AG10803 (cell line): ENCODE measurements around the gene FILIP1L.

ENCODE experiments used
- DNase-seq: peaks from one replicate; pipeline ENCODE4 v3.0.0; 2010; ENCODE audit warnings: low read depth
- H3K4me3 ChIP-seq: 2 replicates; pipeline ENCODE4 v1.5.1; 2011; ENCODE audit warnings: mild to moderate bottlenecking, low read length, control low read depth
- TF ChIP-seq, protein P1 (sequence below): conservative IDR thresholded peaks from 2 replicates; pipeline ENCODE4 v1.5.1; 2011; ENCODE audit warnings: mild to moderate bottlenecking, low read length, control low read depth, inconsistent platforms

The FILIP1L gene

DNA sequence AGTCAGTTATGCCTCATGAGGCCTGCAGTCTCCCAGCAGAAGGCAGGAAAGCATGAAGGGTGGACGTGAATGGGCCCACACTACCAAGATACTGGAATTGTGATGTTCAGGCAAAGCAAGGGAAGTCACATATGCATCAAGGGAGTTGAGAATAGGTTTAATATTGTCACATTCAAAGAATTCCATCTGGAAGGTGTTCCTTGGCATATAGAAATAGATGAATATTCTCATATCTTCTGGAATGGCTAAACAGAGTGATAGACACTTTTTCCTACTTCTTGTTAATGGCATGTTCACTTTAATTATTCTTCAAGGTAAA is 193.0 kb downstream of the FILIP1L start:
- TF ChIP-seq, protein P1, sequence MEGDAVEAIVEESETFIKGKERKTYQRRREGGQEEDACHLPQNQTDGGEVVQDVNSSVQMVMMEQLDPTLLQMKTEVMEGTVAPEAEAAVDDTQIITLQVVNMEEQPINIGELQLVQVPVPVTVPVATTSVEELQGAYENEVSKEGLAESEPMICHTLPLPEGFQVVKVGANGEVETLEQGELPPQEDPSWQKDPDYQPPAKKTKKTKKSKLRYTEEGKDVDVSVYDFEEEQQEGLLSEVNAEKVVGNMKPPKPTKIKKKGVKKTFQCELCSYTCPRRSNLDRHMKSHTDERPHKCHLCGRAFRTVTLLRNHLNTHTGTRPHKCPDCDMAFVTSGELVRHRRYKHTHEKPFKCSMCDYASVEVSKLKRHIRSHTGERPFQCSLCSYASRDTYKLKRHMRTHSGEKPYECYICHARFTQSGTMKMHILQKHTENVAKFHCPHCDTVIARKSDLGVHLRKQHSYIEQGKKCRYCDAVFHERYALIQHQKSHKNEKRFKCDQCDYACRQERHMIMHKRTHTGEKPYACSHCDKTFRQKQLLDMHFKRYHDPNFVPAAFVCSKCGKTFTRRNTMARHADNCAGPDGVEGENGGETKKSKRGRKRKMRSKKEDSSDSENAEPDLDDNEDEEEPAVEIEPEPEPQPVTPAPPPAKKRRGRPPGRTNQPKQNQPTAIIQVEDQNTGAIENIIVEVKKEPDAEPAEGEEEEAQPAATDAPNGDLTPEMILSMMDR: no peak
- no peak for DNase-seq

DNA sequence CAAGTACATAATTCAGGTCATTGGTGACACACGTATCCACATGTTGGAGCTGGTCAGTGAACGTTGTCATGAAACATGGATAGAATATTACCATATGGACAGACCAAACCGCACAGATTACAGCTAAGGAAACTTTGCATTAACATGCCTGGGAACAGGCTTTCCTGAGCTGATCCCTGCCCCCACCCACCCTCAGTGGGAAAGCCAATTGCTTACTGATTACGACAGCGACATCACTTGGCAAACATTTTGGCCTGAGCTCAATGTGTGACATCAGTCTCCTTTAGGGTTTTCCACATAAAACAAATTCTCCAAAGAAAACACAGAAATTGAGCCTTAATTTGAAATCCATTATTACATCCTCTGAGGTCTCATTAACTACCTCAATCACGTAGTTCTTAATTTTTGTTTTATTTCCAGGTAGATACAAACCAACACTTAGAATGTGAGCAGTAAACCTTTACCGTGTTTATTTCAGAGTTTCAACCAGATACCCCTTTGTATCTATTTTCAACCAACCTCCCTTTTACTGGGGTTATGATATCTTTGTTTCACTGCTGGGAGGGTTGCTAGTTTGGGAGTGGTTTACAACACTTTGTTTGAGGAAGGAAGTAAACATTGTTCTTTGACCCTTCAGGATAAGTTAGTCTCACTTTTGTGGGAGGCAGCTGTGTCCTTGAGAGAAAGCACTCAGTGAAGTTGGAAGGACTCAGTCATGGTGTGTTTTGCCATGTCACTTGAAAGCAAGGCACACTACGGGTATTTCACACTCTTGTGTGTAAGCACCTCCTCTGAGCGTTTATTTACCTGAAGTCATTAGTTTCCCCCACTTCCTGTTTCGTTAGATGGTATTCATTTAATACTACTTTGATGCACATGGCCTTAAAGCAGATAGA is 193.6 kb downstream of the FILIP1L start:
- peak; percentile 72 for DNase-seq
- no peak overlapping the region for H3K4me3 ChIP-seq
- TF ChIP-seq, protein P1: no peak

More for the DNA sequence above, 193.0 kb downstream of the FILIP1L start:
- no peak overlapping the region for H3K4me3 ChIP-seq

DNA sequence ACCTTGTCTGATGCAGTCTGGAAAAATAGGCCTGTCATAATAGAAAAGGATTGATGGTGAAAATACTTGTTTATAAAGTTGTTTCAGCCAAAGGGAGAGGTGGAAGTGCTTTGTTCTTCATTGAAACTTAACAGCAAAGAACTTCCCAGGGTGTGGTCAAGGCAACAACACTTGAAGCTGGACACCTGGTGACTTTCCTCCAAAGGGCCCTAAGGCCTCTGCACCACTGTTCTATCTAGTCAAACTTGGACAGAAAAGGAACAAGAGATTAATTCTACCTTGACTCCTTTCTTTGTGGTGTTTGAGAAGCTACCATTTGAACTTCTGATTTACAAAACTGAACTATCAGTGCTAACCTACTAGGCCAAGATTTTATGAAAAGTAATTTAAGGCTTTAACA is 194.6 kb downstream of the FILIP1L start:
- H3K4me3 ChIP-seq: no peak overlapping the region
- DNase-seq: no peak
- TF ChIP-seq, protein P1: no peak

DNA sequence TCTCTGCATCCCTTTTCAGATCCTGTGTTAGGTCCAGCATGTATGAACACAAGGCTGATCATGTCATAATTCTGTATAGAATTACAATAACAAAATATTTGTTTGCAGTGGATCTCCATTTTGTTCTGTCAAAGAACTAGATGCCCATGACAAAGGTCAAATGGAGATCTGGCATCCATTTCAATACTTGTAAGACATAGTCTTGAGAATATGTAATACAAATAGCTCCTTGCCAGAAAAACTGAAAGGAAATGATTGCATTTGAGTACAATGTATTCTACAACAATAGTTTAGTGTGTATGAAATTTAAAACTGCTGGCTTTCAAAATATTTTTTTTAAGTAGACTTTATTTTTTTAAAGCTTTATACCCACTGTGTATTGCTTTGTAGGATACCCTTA is 195.6 kb downstream of the FILIP1L start:
- TF ChIP-seq, protein P1: no peak
- DNase-seq: no peak
- no peak overlapping the region for H3K4me3 ChIP-seq

DNA sequence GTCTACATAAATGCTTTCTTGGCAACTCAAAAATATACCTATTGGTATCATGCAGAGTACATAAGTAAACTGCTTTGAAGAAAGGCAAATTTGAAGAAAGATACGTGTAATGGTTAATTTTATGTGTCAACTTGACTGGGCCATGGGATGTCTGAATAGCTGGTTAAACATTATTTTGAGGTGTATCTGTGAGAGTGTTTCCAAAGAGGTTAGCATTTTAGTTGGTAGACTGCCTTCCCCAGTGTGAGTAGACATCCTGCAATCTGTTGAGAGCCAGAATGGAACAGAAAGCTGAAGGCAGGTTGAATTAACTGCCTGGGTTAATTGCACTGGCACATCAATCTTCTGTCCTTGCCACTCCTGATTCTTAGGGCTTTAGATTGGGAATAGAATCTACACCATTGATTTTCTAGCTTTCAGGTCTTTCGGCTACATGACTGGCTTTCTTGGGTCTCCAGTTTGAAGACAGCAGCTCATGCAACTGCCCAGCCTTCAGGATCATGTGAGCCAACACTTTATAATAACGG is 198.3 kb downstream of the FILIP1L start:
- TF ChIP-seq, protein P1: no peak
- no peak overlapping the region for H3K4me3 ChIP-seq
- no peak for DNase-seq

DNA sequence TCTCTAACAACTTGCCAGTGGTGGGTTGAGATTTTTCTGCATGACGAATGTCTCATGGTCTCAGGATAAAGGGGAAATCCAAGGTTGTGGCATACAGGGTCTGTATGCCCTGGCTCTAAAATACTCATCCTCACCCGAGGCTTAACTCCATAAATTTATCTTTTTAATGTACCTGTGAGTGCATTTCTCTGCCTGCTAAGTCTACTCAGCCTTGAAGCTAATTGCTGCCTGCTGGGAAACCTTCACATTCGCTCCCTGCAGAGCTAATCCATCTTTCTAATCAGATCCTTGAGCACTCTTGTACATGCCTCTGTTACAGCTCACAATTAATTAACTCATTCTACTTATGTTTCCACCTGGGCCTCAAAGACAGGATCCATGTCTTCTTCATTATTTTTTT is 202.9 kb downstream of the FILIP1L start:
- TF ChIP-seq, protein P1: no peak
- no peak overlapping the region for H3K4me3 ChIP-seq
- no peak for DNase-seq

DNA sequence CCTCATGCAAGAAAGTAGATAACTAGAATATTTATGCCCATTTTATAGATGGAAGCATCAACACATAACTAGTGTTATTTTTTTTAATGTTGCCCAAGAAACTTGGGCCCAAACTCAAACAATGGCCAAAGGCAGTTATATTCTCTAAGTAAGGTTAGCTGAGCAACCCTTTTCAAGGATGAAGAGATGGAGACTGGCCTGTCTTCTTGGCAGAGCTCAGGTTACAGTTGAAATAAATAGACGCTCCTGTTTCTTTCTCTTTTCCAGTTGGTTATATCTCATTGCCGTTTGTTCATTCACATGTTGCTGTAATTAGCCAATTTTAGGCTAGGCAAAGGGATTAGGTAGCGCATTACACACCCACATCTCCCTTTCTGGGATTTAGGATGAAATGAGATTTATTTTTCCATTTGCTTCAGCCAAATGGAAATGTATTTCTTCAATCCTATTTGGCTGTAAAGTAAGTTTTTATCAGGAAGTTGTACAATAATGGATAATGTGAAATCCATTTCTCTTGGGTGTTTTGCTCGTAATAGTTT is 203.5 kb downstream of the FILIP1L start:
- no peak overlapping the region for H3K4me3 ChIP-seq
- no peak for DNase-seq
- TF ChIP-seq, protein P1: no peak
